Right forelimb (tissue), 1 donor: ENCODE measurements around the gene MADD.

Experiments used
- DNase-seq: peaks from one replicate; pipeline ENCODE4 v3.0.0-alpha.2; 2018

MADD gene

GRCh38 chr11:47253660-47254059 lies 16.3 kb upstream of the MADD start:
- no peak for DNase-seq

GRCh38 chr11:47254386-47254785 lies 15.5 kb upstream of the MADD start:
- DNase-seq, result no peak

- DNase-seq, result no peak
Measured at GRCh38 chr11:47256374-47256773, 13.6 kb upstream of the MADD start.

GRCh38 chr11:47257177-47257516 lies 12.8 kb upstream of the MADD start:
- DNase-seq, result no peak

GRCh38 chr11:47257517-47258316 lies 12.2 kb upstream of the MADD start, which contains the start of gene NR1H3:
NR1H3 (plus strand) TSS chr11:47257996; CDS start chr11:47259217, 1,221 bp downstream.
- DNase-seq, result peak; percentile 80

GRCh38 chr11:47258317-47258902 lies 11.5 kb upstream of the MADD start:
- DNase-seq, result no peak

- no peak for DNase-seq
Measured at GRCh38 chr11:47259232-47259977, 10.5 kb upstream of the MADD start.

- DNase-seq, result no peak
Measured at GRCh38 chr11:47260366-47260765, 9.6 kb upstream of the MADD start.

- DNase-seq, result no peak
Measured at GRCh38 chr11:47261291-47261800, 8.6 kb upstream of the MADD start.

GRCh38 chr11:47264119-47264518 lies 5.8 kb upstream of the MADD start:
- no peak for DNase-seq

- no peak for DNase-seq
Measured at GRCh38 chr11:47264521-47264920, 5.4 kb upstream of the MADD start.

- DNase-seq, result no peak
Measured at GRCh38 chr11:47267876-47268275, 2.1 kb upstream of the MADD start.

GRCh38 chr11:47268448-47269001 lies 1.4 kb upstream of the MADD start:
- DNase-seq, result no peak

GRCh38 chr11:47269002-47269828 lies 718 bp upstream of the MADD start:
- peak; percentile 92 for DNase-seq

- no peak for DNase-seq
Measured at GRCh38 chr11:47270331-47271271, 668 bp downstream of the MADD start.

GRCh38 chr11:47271328-47271727 lies 1.4 kb downstream of the MADD start:
- DNase-seq, result no peak

- no peak for DNase-seq
Measured at GRCh38 chr11:47271961-47272661, 2.2 kb downstream of the MADD start.

- no peak for DNase-seq
Measured at GRCh38 chr11:47272706-47273105, 2.8 kb downstream of the MADD start.

GRCh38 chr11:47274495-47275235 lies 4.7 kb downstream of the MADD start:
- no peak for DNase-seq

- DNase-seq, result no peak
Measured at GRCh38 chr11:47276923-47277322, 7.0 kb downstream of the MADD start.
